GM23338 (cell line): ENCODE results near the gene DENND5A.

ENCODE experiments used
- CREB1 ChIP-seq: fragments of 250-450 bp; sonication (Bioruptor Pico); IDR thresholded peaks from 2 replicates; pipeline ENCODE4 v1.5.0; 2020; ENCODE audit warnings: low read depth, mild to moderate bottlenecking, moderate library complexity
- CTCF ChIP-seq, 2 experiments: fragments of 200-600 bp in 1 of 2; sonication (generic) in 1 of 2; conservative IDR thresholded peaks; 2 replicates each; pipeline versions ENCODE4 v1.5.1 to v1.6.1; 2016 to 2017; ENCODE audit warnings: antibody characterized with exemption in 2 of 2, low read depth in 2 of 2, mild to moderate bottlenecking in 2 of 2, moderate library complexity in 1 of 2
- EZH2 ChIP-seq: fragments of 200-600 bp; sonication (generic); IDR thresholded peaks from one replicate; pipeline ENCODE4 v1.8.0; 2017; ENCODE audit warnings: antibody characterized with exemption, mild to moderate bottlenecking, low read depth; ENCODE audit not compliant: unreplicated experiment
- EZH2phosphoT487 ChIP-seq: fragments of 200-600 bp; sonication (generic); IDR thresholded peaks from one replicate; pipeline ENCODE4 v1.8.1; 2018; ENCODE audit warnings: antibody characterized with exemption; ENCODE audit not compliant: unreplicated experiment
- JUNB ChIP-seq: IDR thresholded peaks from one replicate; pipeline ENCODE4 v1.6.1; 2016; ENCODE audit warnings: antibody characterized with exemption; ENCODE audit not compliant: unreplicated experiment
- NANOG ChIP-seq: IDR thresholded peaks from 2 replicates; pipeline ENCODE4 v1.6.1; 2016; ENCODE audit warnings: antibody characterized with exemption, borderline replicate concordance
- POLR2AphosphoS5 ChIP-seq: IDR thresholded peaks from 2 replicates; pipeline ENCODE4 v1.6.1; 2016; ENCODE audit warnings: antibody characterized with exemption, low read depth
- STAT1 ChIP-seq: IDR thresholded peaks from one replicate; pipeline ENCODE4 v1.6.1; 2016; ENCODE audit warnings: antibody characterized with exemption; ENCODE audit not compliant: unreplicated experiment
- ZNF114 ChIP-seq: fragments of 250-450 bp; sonication (Bioruptor Pico); IDR thresholded peaks from 2 replicates; pipeline ENCODE4 v1.5.0; 2020; ENCODE audit warnings: mild to moderate bottlenecking, moderate library complexity
- ZNF331 ChIP-seq: fragments of 250-450 bp; sonication (Bioruptor Pico); IDR thresholded peaks from 2 replicates; pipeline ENCODE4 v1.5.0; 2020; ENCODE audit warnings: low read depth, mild to moderate bottlenecking, moderate library complexity
- TF ChIP-seq, protein P1 (sequence below): IDR thresholded peaks from one replicate; pipeline ENCODE4 v1.6.1; 2018; ENCODE audit warnings: antibody characterized with exemption; ENCODE audit not compliant: unreplicated experiment
- TF ChIP-seq, protein P2 (sequence below): IDR thresholded peaks from 2 replicates; pipeline ENCODE4 v1.6.1; 2016; ENCODE audit warnings: antibody characterized with exemption

GRCh38 chr11:9138612-9139579, 126.3 kb downstream of the DENND5A start:
- TF ChIP-seq CTCF (conservative IDR thresholded peaks at IDR 0.05; ENCODE audit: low read depth in 2 of 2), result no peak
- no peak for TF ChIP-seq STAT1
- TF ChIP-seq EZH2, result no peak
- no peak for TF ChIP-seq EZH2phosphoT487
- TF ChIP-seq POLR2AphosphoS5, result no peak
- TF ChIP-seq, protein P1, sequence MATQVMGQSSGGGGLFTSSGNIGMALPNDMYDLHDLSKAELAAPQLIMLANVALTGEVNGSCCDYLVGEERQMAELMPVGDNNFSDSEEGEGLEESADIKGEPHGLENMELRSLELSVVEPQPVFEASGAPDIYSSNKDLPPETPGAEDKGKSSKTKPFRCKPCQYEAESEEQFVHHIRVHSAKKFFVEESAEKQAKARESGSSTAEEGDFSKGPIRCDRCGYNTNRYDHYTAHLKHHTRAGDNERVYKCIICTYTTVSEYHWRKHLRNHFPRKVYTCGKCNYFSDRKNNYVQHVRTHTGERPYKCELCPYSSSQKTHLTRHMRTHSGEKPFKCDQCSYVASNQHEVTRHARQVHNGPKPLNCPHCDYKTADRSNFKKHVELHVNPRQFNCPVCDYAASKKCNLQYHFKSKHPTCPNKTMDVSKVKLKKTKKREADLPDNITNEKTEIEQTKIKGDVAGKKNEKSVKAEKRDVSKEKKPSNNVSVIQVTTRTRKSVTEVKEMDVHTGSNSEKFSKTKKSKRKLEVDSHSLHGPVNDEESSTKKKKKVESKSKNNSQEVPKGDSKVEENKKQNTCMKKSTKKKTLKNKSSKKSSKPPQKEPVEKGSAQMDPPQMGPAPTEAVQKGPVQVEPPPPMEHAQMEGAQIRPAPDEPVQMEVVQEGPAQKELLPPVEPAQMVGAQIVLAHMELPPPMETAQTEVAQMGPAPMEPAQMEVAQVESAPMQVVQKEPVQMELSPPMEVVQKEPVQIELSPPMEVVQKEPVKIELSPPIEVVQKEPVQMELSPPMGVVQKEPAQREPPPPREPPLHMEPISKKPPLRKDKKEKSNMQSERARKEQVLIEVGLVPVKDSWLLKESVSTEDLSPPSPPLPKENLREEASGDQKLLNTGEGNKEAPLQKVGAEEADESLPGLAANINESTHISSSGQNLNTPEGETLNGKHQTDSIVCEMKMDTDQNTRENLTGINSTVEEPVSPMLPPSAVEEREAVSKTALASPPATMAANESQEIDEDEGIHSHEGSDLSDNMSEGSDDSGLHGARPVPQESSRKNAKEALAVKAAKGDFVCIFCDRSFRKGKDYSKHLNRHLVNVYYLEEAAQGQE, result no peak
- no peak for TF ChIP-seq CREB1 (CRISPR knock-in tag)
- TF ChIP-seq, protein P2, sequence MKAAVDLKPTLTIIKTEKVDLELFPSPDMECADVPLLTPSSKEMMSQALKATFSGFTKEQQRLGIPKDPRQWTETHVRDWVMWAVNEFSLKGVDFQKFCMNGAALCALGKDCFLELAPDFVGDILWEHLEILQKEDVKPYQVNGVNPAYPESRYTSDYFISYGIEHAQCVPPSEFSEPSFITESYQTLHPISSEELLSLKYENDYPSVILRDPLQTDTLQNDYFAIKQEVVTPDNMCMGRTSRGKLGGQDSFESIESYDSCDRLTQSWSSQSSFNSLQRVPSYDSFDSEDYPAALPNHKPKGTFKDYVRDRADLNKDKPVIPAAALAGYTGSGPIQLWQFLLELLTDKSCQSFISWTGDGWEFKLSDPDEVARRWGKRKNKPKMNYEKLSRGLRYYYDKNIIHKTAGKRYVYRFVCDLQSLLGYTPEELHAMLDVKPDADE, result no peak
- no peak for TF ChIP-seq ZNF331 (CRISPR knock-in tag)
- TF ChIP-seq ZNF114, result no peak
- TF ChIP-seq NANOG, result no peak
- no peak for TF ChIP-seq JUNB
